Measurements from ENCODE around the gene RAPH1.

Gene RAPH1

GRCh38 chr2:203347375-203347774 lies 187.7 kb downstream of the RAPH1 start:
- no peak for DNase-seq

- DNase-seq = no peak
Measured at GRCh38 chr2:203346612-203347011, 188.5 kb downstream of the RAPH1 start.

DNA sequence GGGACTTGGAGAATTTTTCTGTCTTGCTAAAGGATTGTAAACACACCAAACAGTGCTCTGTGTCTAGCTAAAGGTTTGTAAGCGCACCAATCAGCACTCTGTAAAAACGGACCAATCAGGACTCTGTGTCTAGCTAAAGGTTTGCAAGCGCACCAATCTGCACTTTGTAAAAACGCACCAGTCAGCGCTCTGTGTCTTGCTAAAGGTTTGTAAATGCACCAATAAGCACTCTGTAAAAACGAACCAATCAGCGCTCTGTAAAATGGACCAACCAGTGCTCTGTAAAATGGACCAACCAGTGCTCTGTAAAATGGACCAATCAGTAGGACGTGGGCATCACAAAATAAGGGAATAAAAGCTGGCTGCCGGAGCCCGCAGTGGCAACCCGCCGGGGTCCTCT lies 190.4 kb downstream of the RAPH1 start:
- DNase-seq = no peak

Measured in SIG-M5 (cell line).